ENCODE results near the gene THUMPD2. TPM values are rescaled to one million over a fixed set of nuclear protein-coding genes. Genes with fewer than 3 reads are reported as not detected.
A peak's percentile ranks its signal among the peaks of the same experiment; 100 is the strongest.
"Not testable (repeated sequence)": the region's sequence is repeated elsewhere in the genome, so short reads cannot be mapped to it uniquely, and the experiment has no call there.

Gene THUMPD2, protein sequence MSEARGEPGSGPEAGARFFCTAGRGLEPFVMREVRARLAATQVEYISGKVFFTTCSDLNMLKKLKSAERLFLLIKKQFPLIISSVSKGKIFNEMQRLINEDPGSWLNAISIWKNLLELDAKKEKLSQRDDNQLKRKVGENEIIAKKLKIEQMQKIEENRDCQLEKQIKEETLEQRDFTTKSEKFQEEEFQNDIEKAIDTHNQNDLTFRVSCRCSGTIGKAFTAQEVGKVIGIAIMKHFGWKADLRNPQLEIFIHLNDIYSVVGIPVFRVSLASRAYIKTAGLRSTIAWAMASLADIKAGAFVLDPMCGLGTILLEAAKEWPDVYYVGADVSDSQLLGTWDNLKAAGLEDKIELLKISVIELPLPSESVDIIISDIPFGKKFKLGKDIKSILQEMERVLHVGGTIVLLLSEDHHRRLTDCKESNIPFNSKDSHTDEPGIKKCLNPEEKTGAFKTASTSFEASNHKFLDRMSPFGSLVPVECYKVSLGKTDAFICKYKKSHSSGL
- total RNA-seq (2014; rRNA removed; shearing (Covaris generic); ENCODE audit: low replicate concordance): 5.8 and 6.8 TPM in 2 replicates

DNA sequence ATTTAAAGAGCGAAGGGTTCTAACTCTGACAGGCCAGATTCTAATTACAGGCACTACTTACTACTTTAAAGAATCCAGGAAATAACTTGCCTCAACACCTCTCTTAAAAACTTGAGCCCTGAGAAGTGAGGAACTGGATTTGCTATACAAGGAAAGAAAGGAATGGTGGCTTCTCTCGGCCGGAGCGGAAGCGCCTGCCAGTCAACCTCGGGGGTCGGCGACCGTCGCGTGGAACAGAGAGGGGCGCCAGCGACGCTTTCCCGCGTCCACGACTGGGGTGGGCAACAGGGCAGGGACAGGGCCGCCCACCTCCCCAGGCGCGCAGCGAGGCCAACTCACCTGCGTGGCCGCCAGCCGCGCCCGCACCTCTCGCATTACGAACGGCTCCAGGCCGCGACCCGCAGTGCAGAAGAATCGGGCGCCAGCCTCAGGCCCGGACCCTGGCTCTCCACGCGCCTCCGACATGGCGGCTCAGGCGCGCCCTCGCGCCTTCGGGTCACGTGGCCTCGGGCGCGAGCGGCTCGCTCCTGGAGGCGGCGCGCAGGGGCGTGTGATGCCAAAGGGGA is at the start of gene THUMPD2:
THUMPD2 (minus strand) TSS at position 484 of the 566 bp plus-strand sequence; CDS start at position 465, 19 bp downstream.
- Histone ChIP-seq H3K27me3 (no peaks in the 10 kb centered on the region), H3K9me3 (peaks cover 5% of the 10 kb centered on the region; the same call in 1 of the 2 replicates), H3K4me3 (peak within 1 kb of the TSS; percentile 85), H3K36me3 (peaks cover 24% of the 10 kb centered on the region)
- peak; percentile 73 for DNase-seq

DNA sequence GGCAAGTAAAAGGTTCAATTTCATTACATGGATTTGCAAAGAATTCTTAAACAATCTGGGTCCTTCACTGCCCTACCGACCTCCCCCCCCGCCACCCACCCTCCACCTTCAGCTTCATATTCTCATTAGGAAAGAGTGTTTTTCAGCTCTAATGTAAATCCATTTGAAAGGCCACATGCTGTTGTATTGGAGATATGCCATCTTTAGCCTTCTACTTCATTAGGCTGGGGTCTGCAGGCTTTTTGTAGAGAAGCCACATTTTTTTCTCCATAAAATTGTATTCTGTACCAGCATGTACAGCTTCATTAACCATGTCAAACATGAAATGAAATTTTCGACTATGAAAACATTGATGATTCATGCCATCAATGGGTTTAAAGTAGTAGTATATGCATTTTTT is 42.8 kb upstream of the THUMPD2 start:
- no peak for DNase-seq
- H3K4me3 ChIP-seq: no peak overlapping the region
- peaks cover 2% of the 10 kb centered on the region; the same call in 1 of the 2 replicates for H3K9me3 ChIP-seq
- no peaks in the 10 kb centered on the region for H3K27me3 ChIP-seq
- no peaks in the 10 kb centered on the region for H3K36me3 ChIP-seq

DNA sequence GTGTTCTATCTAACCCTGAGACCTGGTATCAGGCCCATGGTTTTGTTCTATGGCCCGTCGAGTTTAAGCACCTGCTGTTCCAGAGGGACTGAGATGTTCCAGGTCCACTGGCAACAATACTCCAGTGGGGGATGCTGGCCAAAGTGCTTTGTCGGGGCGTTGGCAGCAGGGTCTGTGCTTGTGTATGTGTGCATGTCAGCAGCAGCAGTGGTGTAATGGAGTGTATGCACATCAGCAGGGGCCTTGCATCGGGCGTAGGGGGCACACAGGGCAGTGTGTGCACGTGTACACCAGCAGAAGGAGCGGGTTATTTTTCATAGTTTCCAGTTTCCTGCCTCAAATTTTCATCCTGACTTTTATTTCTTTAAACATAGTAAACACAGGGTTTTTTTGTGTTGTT is 37.8 kb upstream of the THUMPD2 start:
- no peak for DNase-seq
- H3K4me3 ChIP-seq: no peak overlapping the region
- H3K9me3 ChIP-seq: peaks cover 9% of the 10 kb centered on the region
- H3K36me3 ChIP-seq: no peaks in the 10 kb centered on the region
- no peaks in the 10 kb centered on the region for H3K27me3 ChIP-seq

DNA sequence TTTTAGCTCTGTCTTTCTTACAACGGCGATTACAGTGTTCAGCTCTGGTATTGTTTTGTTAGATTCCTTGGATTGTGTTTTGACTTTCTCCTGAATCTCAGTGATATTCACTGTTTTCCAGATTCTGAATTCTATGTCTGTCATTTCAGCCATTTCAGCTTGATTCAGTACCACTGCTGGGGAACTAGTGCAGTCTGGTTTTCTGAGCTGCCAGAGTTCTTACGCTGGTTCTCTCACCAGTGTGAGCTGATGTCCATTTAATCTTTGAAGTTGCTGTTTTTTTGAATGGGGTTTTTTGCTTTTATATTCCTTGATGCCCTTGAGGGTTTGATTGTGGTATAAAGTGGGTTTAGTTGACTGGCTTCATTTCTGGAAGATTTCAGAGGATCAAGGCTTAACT is 37.4 kb upstream of the THUMPD2 start:
- H3K36me3 ChIP-seq: no peaks in the 10 kb centered on the region
- H3K9me3 ChIP-seq: peaks cover 9% of the 10 kb centered on the region
- no peak for DNase-seq
- H3K4me3 ChIP-seq: no peak overlapping the region
- H3K27me3 ChIP-seq: no peaks in the 10 kb centered on the region

DNA sequence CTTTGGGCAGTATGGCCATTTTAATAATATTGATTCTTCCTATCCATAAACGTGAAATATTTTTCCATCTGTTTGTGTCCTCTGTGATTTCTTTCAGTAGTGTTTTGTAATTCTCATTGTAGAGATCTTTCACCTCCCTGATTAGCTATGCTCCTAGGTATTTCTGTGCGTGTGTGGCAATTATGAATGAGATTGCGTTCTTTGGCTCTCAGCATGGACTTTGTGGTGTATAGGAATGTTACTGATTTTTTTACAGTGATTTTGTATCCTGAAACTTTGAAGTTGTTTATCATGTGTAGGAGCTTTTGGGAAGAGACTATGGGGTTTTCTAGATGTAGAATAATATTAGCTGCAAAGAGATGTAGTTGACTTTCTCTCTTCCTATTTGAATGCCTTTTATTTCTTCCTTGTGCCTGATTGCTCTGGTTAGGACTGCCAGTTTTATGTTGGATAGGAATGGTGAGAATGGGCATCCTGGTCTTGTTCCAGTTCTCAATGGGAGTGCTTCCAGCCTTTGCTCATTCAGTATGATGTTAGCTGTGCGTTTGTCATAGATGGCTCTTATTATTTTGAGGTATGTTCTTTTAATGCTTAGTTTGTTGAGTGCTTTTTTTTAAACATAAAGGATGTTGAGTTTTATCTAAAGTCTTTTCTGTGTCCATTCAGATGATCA is 27.0 kb upstream of the THUMPD2 start:
- Histone ChIP-seq H3K36me3 (no peaks in the 10 kb centered on the region), H3K27me3 (no peaks in the 10 kb centered on the region), H3K4me3 (no peak overlapping the region), H3K9me3 (peaks cover 19% of the 10 kb centered on the region)
- DNase-seq: peak; percentile 8

DNA sequence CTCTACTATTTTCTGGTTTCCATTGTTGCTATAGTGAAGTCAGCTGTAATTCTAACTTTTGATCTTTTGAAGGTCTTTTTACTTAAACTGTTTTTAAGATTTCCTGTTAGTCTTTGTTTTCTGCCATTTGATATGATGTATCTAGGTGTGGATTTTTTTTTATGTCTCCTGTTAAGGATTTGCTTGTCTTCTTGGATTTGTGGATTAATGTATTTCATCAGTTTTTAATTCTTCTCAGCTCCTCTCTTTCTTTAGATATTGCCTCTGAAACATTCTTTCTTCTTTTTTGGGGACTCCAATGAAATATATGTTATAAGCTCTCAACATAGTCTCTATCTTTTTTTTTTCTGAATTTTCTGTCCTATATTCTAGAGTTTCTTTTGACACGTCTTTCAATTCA is 24.8 kb upstream of the THUMPD2 start:
- Histone ChIP-seq H3K9me3 (peaks cover 17% of the 10 kb centered on the region), H3K36me3 (no peaks in the 10 kb centered on the region), H3K27me3 (no peaks in the 10 kb centered on the region), H3K4me3 (no peak overlapping the region)
- no peak for DNase-seq

DNA sequence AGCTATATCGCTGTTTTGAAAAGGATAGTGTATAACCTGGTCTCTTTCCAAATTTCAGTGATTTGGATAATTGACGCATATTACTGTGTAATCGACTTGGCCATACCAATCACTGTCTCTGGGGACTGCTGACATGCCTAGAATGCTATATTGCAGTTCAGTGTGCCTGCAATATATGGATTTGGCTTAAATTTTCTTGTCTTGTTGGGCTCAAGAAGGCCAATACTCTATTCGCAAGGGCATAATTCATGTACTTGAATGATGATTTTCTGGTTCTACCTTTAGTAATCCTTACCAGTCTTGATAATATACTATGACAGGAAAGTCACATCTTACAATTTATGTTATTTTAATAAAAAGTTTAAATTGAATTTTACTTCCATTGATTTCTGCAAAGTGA is 21.7 kb upstream of the THUMPD2 start:
- Histone ChIP-seq H3K36me3 (no peaks in the 10 kb centered on the region), H3K27me3 (no peaks in the 10 kb centered on the region), H3K4me3 (no peak overlapping the region), H3K9me3 (peaks cover 17% of the 10 kb centered on the region)
- no peak for DNase-seq

DNA sequence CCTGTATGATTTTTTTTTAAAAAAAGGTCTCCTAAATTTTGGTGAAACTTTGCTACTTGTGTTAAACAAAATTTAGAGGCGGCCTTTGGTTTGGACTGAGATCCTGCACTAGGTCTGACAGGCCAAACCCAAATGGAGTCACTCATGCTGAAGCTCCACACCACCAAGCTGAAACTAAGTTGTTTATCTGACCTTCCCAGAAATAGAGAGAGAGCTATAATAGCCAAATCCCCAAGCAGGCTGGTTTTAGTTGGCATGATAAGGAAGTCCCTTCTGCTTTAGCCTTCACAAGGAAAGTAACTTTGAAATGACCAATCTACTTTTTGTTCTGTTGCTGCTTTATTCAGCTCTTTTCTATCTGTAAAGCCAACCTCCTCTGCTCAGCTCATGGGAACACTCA is 17.1 kb upstream of the THUMPD2 start:
- Histone ChIP-seq H3K27me3 (no peaks in the 10 kb centered on the region), H3K36me3 (no peaks in the 10 kb centered on the region), H3K4me3 (no peak overlapping the region), H3K9me3 (no peaks in the 10 kb centered on the region; the same call in 1 of the 2 replicates)
- no peak for DNase-seq

DNA sequence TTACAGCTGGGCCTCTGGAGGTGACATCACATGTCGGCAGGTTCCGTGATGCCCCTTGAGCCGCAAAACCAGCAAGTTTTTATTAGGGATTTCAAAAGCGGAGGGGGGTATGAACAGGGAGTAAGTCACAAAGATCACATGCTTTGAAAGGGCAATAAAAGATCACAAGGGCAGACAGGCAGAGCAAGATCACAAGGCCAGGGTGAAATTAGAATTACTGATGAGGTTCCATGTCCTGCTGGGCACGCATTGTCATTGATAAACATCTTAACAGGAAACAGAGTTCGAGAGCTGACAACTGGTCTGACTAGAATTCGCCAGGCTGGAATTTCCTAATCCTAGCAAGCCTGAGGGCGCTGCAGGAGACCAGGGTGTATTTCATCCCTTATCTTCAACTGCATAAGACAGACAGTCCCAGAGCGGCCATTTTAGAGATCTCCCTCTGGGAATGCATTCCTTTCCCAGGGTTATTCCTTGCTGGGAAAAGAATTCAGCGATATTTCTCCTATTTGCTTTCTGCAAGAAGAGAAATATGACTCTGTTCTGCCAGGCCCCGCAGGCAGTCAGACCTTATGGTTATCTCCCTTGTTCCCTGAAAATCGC is 11.3 kb upstream of the THUMPD2 start:
- not testable (repeated sequence) for H3K4me3 ChIP-seq, H3K27me3 ChIP-seq, H3K36me3 ChIP-seq, H3K9me3 ChIP-seq, DNase-seq

DNA sequence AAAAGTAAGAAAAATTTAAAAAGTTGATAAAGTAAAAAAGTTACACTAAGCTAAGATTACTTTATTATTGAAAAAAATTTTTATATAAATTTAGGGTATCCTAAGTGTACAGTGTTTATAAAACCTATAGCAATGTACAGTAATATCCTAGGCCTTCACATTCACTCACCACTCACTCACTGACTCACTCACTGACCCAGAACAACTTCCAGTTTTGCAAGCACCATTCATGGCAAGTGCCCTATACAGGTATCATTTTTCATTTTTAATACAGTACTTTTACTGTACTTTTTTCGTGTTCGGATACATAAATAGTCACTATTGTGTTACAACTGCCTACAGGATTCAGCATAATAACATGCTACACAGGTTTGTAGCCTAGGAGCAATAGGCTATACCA is 8.9 kb upstream of the THUMPD2 start:
- no peak for DNase-seq
- no peak overlapping the region for H3K4me3 ChIP-seq
- no peaks in the 10 kb centered on the region for H3K27me3 ChIP-seq
- no peaks in the 10 kb centered on the region; the same call in 1 of the 2 replicates for H3K9me3 ChIP-seq
- no peaks in the 10 kb centered on the region for H3K36me3 ChIP-seq

DNA sequence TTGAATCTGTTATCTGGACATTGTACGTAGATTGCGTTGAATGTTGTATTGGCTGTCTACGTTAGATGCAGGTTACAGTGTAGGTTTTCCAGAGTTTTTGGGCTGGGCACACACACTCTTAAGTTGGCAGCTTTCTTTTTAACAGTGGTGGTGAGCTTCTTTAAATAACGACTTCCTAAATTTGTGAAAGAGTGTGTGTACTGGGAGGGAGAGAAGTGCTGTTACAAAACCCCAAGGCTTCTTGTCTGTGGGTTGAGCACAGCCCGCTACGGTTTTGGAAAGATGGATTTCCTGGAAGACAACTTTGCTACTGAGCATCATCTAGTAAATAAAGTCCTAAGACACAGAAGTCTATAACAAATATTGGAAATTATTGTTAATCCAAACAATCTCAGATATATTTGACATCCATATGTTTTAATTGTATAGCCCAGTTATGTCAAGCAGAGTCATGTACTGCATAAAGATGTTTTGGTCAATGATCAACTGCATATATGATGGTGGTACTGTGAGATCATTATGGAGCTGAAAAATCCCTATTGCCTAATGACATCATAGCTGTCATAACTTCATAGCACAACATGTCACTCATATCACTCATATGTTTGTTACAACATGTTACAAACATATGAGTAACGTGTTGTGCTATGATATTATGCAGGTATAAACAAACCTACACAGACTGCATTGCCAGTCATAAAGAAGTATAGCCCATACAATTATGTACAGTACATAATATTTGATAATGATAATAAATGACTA is 7.9 kb upstream of the THUMPD2 start:
- H3K36me3 ChIP-seq: no peaks in the 10 kb centered on the region
- no peaks in the 10 kb centered on the region; the same call in 1 of the 2 replicates for H3K9me3 ChIP-seq

DNA sequence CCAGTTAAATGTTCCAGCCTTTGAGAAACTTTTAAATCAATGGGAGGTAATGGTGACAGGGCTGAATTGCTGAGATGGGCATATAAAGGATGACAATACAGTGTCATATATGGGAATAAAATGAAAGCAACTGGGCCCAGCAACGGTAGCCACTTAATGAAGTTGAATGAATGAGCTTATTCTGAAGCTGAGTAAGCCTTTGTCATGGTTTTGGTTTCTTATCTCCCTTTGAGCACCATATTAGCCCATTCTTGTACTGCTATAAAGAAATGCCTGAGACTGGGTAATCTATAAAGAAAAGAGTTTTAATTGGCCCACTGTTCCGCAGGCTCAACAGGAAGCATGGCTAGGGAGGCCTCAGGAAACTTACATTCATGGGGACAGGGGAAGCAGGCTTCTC is 3.5 kb upstream of the THUMPD2 start:
- DNase-seq: no peak
- Histone ChIP-seq H3K9me3 (no peaks in the 10 kb centered on the region), H3K36me3 (peaks cover under 1% of the 10 kb centered on the region; the same call in 1 of the 2 replicates), H3K4me3 (no peak overlapping the region), H3K27me3 (no peaks in the 10 kb centered on the region)

More for the DNA sequence above, 7.9 kb upstream of the THUMPD2 start:
- Histone ChIP-seq H3K4me3 (no peak overlapping the region), H3K27me3 (no peaks in the 10 kb centered on the region)
- DNase-seq: no peak

DNA sequence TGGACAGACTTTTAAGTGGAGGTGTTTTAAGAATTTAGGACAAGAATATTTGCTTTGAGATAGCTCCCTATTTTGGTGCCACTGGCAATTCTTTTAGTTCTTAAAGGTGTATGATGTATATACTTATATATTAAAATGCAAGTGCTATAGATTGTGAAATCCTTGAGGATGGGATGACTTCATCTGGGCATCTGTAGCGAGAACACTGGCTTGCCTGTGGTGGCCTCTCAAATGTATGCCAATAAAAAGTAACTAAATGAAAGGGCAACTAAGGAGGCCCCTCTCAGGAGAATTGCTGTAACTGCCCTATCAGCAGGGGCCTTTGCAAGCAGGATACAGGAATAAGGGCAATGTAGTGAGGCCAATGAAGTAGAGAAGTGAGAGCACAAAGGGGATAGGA is 2.6 kb upstream of the THUMPD2 start:
- no peak for DNase-seq
- Histone ChIP-seq H3K36me3 (peaks cover 9% of the 10 kb centered on the region), H3K27me3 (no peaks in the 10 kb centered on the region), H3K4me3 (peak overlapping the region; percentile 31), H3K9me3 (peaks cover 4% of the 10 kb centered on the region; the same call in 1 of the 2 replicates)

DNA sequence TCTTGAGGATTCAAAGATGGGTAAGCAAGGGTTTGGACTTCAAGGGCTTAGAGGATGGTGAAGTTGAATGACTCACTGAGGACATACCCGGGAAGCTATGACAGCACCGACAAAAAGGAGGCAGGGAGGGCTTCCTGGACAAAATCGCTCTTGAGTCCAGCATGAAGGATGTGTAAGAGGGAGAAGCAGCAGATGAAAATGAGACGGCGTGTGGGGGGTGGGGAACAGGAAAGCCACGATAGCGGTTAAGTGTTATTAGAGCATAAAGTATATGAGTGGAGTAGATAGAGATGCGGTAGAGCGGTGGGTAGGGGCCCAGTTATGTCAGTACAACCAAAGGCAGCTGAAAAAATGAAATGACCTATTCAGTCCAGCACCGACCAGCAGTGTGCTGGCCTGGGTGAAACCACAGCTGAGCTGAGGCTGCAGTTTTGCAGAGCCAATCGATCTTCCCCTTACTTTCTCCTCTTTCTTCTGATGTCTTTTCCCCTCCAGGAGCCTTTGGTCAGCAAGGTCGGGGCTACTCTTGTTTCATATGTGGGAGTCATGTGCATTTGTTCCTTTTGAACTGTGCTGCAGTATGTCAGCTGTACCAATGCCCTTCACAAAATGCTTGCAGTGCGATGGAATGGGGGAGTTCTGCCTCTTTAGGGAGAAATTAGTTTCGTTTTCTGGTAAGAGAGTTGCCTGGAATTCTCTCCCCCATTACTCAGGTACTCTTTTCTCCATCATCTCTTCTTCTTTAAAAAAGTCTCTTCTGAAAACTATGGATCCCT is 2.0 kb upstream of the THUMPD2 start:
- Histone ChIP-seq H3K4me3 (peak overlapping the region; percentile 31), H3K27me3 (no peaks in the 10 kb centered on the region)
- peak; percentile 35 for DNase-seq

DNA sequence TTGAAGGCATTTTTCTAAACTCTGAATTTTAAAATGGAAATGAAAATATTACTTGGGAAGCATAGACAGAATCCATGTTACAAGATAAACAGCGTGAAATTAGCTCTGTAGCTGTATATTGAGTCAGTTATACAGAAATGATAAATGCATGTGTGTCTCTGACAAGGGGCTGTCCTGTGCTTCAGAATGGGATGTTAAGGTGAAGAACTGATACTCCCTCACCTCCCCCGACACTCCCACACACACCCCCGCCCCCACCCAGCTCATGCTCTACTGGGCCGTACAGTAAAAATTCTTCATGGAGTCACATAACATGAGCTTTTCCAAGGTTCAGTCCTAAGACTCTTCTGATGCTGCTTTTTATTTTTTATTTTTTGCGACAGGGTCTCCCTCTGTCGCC is 869 bp upstream of the THUMPD2 start:
- H3K27me3 ChIP-seq: no peaks in the 10 kb centered on the region
- H3K36me3 ChIP-seq: peaks cover 20% of the 10 kb centered on the region
- H3K9me3 ChIP-seq: peaks cover 5% of the 10 kb centered on the region; the same call in 1 of the 2 replicates
- no peak overlapping the region; the same call in 1 of the 2 replicates for H3K4me3 ChIP-seq
- no peak for DNase-seq

More for the DNA sequence above, 2.0 kb upstream of the THUMPD2 start:
- Histone ChIP-seq H3K36me3 (peaks cover 15% of the 10 kb centered on the region), H3K9me3 (peaks cover 5% of the 10 kb centered on the region; the same call in 1 of the 2 replicates)

Measured in MG63 (cell line).